Stimulated activated CD4-positive, alpha-beta T cell treated with anti-CD3 and anti-CD28 coated beads, Interleukin-1b, Interleukin-23, amount 100 ng/mL, for 1 hour (primary cell): ENCODE results near the gene KYAT1.

Experiments
- DNase-seq, 2 donors: peaks; one replicate each; pipeline ENCODE4 v3.0.0-alpha.2; 2020; ENCODE audit warnings: low read depth in 2 of 2

The KYAT1 gene

DNA sequence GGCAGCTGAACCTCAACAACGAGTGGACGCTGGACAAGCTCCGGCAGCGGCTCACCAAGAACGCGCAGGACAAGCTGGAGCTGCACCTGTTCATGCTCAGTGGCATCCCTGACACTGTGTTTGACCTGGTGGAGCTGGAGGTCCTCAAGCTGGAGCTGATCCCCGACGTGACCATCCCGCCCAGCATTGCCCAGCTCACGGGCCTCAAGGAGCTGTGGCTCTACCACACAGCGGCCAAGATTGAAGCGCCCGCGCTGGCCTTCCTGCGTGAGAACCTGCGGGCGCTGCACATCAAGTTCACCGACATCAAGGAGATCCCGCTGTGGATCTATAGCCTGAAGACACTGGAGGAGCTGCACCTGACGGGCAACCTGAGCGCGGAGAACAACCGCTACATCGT lies 26.6 kb upstream of the KYAT1 start:
- no peak for DNase-seq

DNA sequence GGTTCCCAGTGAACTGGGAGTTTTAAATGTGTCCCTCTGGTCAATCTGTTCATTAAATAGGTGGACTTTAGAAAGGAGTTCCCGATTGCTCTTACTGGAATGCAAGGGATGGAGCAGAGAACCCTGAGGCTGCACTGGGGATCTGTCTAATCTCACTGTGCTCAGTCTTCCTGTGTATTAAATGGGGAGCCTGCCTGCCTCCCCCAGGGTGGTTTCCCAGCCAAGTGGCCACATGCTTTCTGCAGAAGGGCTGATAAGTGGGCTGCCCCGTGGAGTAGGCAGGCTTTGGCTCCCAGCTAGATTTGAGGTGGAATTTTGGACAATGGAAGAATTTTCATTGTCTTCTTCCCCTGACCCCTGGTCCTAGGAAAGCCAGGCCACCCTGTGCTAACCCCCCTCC lies 25.0 kb upstream of the KYAT1 start:
- no peak for DNase-seq

DNA sequence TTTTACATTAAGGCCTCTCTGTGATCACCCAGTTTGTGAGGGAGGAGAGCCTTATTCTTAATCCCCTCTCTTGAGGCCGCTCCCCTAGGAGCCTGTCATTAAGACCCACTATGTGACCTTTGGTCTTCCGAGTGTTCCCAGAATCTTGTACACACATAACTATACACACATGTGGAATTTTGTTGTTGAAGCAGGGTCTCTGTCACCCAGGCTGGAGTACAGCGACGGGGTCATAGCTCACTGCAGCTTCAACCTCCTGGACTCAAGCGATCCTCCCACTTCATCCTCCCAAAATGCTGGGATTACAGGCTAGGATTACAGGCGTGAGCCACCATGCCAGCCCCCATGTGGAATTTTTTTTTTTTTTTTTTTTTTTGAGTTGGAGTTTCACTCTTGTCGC lies 24.2 kb upstream of the KYAT1 start:
- no peak for DNase-seq

DNA sequence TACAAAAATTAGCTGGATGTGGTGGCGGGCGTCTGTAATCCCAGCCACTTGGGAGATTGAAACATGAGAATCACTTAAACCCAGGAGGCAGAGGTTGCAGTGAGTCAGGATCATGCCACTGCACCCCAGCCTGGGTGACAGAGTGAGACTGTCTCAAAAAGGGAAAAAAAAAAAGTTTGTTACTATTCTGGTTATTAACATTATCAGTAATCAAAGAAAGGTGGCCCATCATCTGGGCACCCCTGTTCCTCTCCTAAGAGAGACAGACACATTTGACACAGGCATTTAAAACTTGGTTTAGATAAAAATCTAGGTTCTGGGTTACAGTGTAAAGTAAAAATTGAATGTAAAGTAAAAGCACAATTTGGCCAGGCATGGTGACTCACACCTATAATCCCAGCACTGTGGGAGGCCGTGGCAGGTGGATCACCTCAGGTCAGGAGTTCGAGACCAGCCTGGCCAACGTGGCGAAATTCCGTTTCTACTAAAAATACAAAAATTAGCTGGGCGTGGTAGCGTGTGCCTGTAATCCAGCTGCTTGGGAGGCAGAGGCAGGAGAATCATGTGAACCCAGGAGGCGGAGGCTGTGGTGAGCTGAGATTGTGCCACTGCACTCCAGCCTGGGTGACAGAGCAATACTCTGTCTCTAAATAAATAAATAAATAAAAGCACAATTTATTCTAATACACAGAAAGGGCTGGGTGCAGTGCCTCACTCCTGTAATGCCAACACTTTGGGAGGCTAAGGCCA lies 22.3 kb upstream of the KYAT1 start:
- DNase-seq = no peak

DNA sequence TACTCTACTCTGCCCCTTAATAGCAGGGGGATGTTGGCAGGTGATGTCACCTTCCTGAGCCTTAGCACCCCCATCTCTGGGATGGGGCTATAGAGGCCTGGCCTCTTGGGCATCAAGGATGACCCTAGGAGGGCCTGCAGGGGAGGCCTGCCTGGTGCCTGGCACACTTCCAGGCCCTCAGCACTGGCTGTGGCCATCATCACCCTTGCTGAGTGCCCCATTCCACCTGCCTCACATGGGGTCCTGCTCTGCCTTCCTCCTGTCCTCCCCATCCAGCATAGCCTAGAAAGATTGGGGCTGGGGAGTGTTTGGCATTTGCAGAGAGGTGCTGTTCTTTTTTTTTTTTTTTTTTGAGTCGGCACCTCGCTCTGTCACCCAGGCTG lies 21.3 kb upstream of the KYAT1 start:
- no peak for DNase-seq

DNA sequence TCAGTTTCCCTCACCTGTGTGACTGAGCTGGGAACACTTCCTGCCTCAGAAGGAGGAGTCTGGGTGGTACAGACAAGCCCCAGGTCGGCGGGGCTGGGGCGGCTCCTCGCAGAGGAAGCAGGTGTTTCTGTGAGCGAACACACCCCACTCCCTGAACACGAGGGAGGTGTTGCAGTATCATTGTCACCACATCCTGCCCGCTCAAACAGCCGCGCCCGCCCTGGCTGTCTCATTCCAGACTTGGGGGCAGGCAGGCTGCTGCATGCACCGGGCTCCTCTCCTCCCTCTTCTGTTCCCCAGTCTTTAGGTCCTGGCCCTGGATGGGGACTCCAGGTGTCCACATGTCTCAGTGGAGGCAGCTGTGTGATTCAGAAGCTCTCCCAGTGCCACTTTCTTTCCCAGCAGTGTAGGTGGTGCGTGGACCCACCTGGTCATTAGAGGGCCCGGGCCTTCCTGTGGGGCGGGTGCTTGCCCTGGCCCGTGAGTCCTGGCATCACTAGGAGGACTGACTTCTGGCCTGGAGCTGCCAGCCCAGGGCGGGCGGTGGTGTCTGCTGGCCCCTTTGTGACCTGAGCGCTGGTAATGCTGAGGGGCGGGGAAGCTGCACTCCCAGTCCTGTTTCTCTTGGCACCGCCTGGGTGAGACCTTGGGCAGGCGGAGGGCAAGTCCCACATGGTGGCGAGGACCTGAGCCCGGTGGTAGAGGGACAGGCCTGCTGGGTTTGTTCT lies 20.8 kb upstream of the KYAT1 start:
- DNase-seq = peak; percentile 52 to 70

DNA sequence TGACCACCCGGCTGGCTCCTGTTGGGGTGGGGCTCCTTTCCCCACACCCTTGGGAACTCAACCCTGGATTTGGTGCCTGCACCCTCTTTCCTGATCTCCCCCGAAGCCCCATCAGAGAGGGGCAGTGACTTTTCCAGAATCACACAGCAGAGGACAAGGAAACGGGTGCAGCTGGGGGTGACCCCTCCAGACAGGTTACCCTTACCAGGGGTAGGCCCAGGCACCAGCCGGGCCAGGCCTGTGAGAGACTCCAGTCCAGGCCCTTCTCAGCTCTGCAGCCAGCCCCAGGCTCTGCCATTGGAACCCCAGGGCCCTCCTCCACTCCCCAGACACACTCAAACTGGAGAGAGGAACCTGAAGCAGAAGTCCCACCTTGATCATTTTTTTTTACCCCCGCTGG lies 20.1 kb upstream of the KYAT1 start:
- DNase-seq = no peak

DNA sequence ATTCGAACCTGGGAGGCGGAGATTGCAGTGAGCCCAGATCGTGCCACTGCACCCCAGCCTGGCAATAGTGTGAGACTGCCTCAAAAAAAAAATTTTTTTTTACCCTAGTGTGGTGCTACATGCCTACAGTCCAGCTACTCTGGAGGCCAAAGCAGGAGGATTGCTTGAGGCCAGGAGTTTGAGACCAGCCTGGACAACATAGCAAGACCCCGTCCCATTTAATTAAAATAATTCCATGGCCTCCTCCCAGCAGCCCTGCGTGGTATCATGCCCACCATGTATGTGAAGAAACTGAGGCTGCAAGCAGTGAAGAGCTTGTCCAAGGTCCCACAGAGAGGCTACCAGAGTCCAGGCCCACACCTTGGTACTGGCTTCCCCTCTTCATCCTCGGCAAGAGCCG lies 19.6 kb upstream of the KYAT1 start:
- no peak for DNase-seq

DNA sequence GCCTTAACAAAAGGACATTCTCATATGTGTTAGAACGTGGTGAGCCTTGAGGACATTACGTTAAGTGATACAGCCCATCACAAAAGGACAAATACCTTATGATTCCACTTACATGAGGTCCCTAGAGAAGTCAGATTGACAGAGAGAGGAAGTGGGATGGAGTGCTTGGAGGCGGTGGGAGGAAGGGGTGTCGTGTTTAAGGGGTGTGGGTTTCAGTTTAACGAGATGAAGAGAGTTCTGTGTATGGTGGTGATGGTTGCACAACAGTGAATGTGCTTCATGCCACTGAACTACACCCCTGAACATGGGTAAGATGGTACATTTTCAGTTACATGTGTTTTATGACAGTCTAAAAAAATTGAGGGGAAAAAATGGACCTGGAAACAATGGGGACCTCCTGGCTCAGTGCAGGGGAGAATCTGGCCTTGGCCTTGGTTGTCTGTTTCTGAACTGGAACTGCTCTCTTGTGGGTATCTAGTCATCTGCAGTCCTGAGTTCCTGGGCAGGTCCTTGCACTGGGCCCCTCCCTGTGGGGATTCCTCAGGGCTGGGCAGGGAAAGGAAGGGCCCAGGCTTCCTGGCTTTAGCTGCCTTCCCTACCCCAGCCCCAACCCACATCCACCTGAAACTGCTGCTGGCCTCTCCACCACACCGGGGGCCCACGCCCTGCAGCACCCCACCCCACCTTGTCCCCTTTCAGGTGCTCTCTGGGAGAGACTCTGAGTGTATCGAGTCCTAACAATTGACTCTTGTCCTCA lies 18.0 kb upstream of the KYAT1 start:
- no peak for DNase-seq

DNA sequence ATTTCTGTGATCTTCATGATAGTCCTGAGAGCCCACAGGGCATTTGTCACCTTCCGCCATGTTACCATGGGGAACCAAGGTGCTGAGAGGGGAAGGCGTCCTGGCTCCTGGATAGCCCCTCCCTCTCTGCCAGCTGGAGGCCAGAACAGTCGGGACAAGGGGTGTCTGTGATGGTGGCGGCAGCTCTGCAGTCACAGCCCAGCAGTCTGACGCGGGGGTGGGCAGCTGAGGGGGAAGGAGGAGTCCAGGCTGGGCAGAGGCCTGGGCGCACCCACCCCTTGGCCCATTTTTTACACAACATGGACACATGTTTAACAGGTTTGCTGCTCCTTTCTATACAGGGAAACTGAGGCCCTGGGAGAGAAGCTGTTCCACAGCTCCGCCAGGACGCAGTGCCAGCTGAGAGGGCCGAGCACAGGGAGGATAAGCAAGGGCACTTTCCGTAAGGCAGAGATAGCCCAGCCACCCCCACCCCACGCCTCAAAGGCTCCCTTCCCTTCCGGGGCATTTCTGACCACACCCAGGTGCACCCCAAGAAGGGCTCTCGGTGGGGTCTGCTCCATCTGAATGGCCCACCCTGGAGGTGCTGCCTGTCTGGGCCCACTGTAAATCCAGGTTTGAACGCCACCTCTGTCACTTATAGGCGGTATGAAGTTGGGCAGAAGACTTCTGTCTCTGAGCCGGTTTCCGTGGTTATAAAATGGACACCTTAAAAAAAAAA lies 17.3 kb upstream of the KYAT1 start:
- no peak for DNase-seq

DNA sequence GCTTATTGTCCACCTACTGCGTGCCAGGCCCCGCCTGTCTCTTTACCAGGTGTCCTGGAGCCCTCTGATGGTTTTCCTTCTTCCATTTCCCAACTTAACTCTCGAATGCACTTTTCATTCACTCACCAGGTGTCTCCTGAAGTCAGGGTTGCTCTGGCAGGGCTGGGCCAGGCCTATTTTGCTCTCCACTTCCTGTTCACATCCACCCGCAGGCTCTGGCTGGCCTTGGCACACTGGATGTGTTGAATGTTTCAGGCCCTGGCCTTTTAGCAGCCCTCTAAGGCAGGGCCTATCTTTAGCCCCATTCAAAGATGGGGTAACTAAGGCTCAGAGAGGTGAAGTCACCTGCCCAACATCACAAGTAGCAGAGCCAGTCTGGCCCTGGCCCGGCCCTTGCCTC lies 16.6 kb upstream of the KYAT1 start:
- DNase-seq = no peak

DNA sequence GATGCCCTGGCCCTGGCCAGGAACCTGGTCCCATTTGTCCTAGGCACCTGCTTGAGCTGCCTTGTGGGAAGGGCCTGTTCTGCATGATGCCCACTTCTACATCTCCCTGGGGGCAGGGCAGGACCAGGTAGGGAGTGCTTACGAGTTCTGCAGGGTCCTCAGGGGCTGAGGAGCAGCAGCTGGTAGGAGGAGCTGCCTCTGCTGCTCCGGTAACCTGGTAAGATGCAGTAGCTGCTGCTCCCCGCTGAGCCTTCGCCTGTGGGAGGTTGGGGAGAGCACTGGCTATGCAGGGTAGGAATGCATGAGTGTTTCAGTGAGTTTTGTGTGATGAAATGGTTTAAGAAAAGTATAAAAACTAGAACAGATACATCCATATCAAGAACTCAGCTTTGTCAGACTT lies 13.8 kb upstream of the KYAT1 start:
- DNase-seq = no peak

DNA sequence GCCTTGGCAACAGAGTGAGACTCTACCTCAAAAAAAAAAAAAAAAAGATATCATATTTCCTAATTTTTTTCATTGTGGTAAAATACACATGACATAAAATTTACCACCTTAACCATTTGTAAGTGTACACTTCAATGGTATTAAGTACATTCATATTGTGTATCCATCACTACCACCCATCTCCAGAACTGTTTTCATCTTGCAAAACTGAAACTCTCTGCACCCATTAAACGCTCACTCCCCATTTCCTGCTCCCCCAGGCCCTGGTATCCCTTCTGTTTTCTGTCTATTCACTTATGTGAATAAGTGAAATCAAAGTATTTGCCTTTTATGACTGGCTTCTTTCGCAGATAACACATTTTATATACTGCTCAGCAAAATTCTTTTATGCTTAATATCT lies 13.0 kb upstream of the KYAT1 start:
- no peak for DNase-seq

DNA sequence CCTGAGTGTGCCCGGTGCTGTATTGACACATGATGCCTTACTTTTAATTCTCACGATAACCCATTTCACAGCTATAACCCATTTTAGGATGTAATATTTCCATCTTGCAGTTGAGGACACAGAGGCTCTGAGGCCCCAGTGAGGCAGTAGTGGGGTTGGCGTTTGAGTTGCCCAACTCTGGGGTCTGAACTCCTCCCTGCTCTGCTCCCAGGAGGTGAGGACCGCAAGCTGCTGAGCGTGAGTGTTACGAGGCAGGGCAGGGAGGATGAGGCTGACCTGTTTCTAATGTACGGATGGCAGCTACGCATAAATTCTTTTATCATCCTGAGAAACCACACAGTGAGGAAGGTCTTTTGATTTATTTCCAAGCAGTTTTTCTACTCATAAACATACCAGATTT lies 11.6 kb upstream of the KYAT1 start:
- DNase-seq = no peak

DNA sequence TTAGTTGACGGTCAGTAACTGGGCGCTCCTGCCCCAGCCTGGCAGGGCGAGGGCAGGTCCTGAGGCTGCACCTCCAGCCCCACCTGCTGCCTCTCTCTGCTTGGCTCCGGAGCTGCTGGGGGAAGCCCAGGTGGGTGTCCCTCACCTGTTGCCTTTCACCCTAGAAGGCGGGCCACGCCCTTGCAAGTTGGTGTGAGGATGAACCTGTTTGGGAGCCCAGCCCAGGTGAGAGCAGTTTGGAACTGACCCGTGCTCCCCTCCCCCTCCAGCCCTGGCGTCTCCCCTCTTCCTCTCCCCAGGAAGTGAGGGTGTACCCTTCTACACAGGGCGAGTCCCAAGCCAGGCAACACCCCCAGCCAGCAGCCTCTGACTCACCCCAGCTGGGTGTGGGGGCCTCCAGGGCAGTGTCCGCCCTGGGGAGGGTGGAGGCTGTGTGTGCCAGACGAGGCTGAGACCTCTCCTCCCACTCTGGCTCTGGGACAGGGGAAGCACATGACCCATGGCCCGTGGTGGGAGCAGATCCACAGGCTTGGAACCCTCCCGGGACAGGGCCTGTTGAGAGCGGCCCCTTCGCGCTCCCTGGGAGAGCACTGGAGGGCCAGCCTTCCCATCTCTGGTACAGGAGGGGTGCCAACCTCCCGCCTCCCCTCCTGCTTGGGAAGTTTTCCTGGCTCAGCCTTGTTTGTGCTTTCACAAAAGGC lies 10.6 kb upstream of the KYAT1 start:
- no peak for DNase-seq

DNA sequence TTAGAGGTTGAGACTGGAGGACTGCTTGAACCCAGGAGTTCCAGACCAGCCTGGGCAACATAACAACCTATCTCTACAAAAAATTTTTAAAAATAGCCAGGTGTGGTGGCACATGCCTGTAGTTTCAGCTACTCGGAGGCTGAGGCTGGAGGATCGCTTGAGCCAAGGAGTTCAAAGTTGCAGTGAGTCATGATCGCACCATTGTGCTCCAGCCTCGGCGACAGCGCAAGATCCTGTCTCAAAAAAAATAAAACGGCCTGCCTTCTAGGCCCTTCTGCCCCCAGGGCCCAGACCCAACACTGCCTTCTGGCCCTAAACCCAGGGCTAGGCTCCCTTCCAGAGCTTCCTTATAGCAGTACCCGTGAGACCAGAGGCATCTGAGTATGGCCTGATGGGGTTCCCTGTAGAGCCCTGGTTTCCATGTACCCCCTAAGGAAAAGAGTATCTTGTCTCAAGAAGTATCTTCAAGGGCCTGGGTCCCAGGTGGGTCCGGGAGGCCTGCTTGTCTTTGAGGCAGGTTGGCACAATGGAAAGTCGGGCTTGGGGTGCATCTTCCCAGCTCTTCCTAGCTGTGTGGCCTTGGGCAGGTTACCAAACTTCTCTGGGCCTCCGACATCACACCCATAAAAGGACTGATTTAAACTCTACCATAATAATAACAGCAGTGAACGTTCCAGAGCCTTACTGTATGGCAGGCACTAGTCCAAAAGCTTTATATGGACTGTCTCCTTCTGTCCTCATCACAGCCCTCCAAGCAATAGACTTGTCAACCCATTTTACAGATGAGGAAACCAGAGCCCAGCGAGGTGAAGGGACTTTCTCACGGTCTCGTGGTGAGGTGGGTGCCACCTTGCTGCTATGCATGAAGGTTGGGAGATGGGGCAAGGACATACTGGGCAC lies 9.8 kb upstream of the KYAT1 start:
- DNase-seq = no peak

DNA sequence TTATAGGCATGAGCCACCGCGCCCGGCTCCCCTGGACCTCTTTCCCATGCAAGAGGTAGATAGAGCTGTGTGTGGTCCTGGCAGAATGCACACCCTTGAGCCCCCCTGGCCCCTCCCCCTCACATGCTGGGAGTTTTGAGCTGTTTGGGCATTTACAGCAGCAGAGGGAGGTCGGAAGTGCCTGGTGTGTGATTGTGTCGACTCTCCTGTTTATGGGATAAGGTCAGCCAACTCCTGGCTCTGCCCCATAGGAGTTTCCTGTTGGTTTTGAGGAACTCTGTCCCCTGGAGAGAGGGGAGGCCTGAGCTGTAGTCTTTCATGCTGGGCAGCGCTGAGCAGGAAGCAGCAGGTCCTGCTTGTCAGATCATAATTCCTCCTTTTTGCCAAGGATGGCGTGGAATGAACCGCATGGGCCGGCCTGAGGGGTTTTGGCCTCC lies 6.2 kb upstream of the KYAT1 start:
- no peak for DNase-seq

DNA sequence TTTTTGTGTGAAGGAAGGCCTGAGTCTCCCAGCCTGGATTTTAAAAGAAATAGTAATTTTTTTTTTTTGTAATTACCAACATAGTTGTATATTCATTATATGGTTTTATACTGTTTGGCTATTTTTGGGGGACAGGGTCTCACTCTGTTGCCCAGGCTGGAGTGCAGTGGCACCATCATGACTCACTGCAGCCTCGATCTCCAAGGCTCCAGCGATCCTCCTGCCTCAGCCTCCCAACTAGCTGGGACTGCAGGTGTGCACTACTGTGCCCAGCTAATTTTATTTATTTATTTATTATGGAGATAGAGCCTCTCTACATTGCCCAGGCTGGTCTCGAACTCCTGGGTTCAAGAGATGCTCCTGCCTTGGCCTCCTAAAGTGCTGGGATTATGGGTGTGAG lies 5.3 kb upstream of the KYAT1 start:
- DNase-seq = no peak

DNA sequence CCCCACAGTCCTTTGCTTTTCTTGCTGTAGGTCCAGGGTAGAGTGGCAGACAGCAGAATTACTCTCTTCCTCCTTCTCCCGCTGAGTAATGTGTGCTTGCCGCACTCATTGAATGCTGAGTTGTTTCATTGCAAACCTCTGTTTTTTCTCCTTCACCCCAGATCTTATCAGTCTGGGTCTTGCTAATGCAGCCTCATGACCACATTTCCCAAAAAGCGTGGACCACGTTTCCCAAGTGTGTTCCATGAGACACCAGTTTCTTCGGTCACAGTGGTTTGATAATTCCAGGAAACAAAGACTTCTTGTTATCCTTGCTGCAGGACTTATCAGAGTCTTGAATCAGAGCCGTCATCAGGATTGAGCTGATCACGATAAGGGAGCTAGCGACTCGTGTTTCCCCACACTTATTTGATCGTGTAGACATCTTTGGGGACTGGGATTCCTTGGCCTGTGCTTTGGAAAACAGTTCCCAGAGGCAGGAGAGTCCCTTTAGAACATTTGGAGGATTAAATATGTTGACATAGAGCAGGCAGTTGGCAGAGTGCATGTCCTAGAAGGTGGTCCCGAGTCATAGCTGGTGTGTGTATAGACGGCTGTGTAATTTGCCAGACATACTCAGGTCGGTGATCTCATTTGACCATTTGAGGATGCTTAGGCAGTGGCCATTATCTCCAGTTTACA lies 4.6 kb upstream of the KYAT1 start:
- DNase-seq = no peak

DNA sequence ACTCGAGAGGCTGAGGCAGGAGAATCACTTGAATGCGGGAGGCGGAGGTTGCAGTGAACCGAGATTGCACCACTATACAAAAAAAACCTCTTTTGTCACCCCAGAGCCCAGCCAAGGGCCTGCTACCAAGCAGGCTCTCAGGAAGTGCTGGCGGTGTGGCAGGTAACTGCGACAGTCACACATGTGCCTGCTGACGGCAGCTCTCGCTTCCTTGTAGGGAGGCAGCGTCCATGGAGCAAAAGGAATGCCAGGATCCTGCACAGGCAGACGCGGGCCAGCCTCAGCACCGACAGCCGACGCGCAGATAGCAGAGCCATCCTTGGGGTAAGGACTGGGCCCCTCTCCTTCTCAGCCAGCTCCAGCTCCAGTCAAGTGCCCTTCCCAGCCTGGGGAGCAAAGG lies 4.0 kb upstream of the KYAT1 start:
- no peak for DNase-seq
